Measurements from ENCODE around the gene ABCC9.
"Not testable (repeated sequence)": the region's sequence is repeated elsewhere in the genome, so short reads cannot be mapped to it uniquely, and the experiment has no call there.

The ABCC9 gene

DNA sequence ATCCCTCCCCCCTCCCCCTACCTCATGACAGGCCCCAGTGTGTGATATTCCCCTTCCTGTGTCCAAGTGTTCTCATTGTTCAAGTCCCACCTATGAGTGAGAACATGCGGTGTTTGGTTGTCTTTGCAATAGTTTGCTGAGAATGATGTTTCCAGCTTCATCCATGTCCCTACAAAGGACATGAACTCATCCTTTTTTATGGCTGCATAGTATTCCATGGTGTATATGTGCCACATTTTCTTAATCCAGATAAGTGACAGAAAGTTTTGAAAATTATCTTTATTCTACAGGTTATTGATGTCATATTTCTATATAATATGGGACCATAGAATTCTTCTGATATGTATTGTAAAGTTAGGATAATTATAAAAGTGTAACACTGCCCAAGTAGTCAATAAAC, 11.3 kb downstream of the ABCC9 start:
- not testable (repeated sequence) for DNase-seq

DNA sequence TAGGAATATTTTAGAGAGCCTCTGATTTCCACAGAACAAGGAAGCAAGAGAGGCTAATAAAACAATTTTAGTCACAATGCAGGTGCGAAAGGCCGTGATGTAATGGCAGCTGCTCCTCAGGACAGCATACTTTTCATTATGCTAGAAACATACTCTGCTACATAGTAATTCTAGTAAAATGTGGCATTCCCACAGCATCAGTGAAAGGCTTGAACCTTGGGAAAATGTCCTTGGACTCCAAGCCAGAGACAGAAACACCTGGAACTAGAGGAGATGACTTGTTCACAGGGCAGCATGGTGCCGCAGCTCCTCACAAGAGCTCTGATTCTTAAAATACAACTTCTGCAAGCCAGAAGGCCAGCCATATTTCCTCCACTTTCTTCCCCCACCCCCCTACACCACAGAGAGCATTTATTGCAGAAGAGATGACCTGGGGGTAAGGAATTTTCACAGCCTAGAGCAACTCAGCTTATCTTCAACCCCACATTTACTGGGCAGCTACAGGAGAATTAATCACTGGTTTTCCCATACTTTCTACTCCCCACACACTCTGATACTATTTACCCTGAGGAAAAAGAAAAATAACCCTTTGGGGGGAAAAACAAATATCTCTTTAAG, 15.8 kb downstream of the ABCC9 start:
- no peak for DNase-seq

DNA sequence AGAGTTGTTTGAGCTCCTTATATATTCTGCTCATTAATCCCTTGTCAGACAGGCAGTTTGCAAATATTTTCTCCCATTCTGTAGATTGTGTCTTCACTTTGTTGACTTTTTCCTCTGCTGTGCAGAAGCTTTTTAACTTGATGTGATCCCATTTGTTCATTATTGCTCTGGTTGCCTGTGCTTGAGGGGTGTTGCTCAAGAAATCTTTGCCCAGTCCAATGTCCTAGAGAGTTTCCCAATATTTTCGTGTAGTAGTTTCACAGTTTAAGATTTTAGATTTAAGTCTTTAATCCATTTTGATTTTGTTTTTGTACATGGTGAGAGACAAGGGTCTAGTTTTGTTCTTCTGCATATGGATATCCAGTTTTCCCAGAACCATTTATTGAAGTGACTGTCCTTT, 19.8 kb downstream of the ABCC9 start:
- DNase-seq: no peak

DNA sequence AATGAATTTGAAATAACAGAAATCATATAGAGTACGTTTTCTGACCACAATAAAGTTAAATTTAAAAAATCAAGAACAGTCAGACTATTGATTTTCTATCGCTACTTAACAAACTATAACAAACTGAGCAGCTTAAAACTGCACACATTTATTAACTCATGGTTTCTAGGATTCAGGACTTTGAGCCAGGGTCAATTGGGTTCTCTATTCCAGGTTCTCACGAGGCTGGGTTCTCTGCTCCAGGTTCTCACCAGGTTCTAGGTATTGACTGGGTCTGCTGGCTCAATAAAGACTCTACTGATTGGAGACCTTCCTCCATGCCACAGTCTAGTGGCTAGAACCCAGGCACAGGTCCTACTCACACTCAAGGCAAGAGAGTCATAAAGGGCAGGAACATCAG, 22.8 kb downstream of the ABCC9 start:
- DNase-seq: no peak

DNA sequence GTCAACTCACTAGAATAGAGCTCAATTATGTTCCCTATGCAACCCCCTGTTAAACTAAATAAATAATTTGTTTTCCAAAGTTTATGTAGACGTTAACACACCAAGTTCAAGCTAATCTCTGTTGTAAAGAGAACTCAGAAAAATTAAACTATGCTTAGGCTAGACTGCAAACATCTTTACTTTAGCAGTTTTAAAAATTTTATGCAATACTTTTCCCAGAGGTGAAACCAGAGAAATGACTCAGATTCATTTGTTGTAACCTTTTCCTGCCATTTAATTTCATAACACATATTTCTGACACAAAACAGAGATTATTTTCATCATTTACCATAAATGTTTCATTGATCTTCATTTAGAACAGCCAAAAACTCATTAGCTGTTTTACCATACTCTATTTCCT, 27.4 kb downstream of the ABCC9 start:
- DNase-seq: no peak

DNA sequence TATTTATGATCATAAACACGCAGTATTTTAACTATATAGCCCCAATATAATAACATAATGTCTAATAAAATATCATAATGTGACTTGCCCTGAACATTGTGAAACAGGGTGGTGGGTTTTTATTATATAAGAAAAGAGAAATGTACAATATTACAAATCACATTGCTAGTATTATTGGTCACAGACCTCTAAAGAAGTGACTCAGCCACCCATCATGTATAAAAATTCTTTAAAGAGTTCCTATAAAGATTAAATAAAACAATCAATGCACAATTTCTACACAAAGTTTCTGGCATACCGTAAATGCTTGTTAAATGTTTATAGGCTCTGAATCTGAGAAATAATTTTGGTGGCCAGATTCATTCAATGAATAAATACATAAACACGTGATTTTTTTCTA, 28.9 kb downstream of the ABCC9 start:
- no peak for DNase-seq

DNA sequence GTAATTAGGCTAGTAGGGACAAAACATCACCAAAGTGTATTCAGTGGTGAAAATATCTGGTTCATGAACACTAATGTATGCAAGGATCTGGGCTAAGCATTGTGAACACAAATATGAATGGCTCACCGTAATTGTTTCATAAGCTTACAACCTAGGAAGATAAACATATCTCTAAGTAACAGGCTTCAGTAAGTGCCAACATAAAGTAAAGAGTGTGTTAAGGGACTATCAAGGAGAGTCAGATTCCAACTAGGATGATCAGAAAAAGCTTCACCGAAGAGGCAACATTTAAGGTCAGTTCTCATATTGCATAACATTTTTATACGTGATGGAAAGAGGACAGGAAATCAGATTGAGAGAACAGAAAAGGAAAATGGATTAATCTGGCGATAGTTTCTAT, 29.4 kb downstream of the ABCC9 start:
- DNase-seq: no peak

DNA sequence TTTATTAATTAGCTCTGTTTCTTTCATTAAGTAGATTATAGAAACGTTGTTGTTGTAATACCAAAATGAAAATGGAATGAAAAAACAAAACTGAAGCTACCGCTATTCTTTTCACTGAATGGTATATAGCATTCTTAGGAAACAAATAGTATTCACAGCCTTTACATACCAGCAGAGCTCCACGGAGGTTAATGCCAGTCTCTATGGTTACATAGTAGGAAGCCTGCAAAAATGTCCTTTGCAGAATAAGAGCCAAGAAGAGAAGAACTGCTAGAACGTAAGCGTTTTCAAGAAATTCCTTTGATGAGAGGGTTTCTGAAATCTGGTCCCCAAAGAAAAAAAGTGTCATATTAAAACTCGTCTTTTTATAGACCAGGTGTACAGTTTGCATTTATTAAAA, 30.6 kb downstream of the ABCC9 start:
- no peak for DNase-seq

DNA sequence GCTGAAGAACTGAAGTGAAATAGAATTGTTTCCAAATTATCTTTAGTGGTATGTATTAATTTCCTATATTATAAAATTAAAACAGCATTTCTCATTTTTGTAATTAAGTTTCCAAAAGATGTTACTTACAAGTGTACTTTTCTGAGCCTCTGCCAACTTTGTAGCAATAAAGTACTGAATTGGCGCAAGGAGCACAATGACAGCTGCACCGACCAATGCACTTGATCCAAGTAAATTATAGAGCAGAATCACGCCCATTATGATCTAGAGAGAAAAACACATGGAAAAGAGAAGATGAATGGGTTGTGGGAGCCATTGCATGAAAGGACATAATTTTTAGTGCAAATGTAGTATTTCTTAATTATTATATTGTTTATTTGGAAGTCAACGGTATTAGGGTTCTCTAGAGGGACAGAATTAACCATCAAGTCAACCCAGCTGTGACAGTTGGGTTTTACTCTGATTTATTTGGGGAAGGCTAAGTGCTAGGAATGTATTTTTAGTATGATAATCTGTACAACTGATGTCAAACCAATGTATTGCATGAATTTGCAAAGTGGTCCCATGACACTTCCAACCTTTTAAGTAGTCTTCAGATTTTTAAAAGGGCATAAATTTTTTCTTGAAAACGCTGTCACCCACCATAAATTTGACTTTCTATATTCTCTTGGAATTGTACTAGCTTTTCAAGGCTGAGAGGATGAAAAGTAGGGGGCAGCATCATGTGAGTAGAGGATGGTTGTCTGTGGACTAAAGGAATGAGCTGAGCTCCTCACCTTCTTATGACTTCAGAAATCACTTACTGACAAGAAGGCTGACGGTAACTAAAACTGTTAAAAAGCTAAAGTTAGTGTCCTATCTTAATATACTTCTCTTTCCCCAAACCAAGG, 33.0 kb downstream of the ABCC9 start:
- no peak for DNase-seq

DNA sequence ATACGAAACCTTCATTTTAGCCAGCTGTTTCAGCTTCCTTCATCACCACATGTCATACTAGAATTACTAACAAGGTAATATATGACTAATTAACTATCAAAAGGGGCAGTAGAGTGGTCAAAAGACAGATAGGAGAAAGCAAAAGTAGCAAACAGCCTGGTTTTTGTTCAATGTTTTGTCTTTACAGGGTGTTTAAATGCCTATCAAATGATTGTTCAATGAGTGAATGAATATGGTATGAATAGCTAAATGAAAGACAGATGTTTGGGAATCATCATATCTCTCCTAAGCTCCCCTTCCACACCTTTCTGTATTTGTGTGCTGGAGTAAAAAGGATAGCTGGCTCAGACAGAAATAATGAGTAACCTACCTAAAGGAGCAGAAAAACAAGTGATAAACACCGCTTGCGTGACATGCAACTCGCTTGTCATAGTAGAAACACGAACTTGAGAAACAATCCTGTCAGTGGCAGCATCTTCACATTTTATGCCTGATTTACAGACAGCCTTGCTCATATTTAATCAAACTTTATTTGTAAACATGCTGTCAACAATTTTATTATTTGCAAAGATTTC, 34.2 kb downstream of the ABCC9 start:
- DNase-seq: no peak

DNA sequence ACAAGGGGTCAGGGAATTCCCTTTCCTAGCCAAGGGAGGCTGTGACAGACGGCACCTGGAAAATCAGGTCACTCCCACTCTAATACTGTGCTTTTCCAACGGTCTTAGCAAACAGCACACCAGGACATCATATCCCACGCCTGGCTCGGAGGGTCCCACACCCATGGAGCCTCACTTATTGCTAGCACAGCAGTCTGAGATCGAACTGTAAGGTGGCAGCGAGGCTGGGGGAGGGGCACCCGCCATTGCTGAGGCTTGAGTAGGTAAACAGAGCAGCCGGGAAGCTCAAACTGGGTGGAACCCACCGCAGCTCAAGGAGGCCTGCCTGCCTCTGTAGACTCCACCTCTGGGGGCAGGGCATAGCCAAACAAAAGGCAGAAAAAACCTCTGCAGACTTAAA, 41.7 kb downstream of the ABCC9 start:
- DNase-seq: not testable (repeated sequence)

DNA sequence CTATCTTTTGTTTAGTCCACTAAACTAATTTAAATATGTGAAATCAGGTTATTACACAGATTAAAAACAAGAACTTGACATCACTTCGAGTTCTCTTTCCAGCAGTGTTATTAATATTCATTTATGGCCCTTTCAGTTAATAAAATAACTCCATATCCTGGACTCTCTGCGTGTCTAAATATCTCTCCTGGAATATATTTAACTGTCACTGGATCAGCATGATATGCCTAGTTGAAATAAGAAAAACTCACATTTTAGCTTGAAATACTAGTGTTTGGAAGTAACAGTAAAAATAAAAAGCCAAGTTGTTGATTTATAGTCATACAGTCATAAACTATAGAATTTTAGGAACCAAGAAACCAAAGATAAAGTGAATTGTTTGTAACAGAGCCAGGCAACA, 45.6 kb downstream of the ABCC9 start:
- no peak for DNase-seq

DNA sequence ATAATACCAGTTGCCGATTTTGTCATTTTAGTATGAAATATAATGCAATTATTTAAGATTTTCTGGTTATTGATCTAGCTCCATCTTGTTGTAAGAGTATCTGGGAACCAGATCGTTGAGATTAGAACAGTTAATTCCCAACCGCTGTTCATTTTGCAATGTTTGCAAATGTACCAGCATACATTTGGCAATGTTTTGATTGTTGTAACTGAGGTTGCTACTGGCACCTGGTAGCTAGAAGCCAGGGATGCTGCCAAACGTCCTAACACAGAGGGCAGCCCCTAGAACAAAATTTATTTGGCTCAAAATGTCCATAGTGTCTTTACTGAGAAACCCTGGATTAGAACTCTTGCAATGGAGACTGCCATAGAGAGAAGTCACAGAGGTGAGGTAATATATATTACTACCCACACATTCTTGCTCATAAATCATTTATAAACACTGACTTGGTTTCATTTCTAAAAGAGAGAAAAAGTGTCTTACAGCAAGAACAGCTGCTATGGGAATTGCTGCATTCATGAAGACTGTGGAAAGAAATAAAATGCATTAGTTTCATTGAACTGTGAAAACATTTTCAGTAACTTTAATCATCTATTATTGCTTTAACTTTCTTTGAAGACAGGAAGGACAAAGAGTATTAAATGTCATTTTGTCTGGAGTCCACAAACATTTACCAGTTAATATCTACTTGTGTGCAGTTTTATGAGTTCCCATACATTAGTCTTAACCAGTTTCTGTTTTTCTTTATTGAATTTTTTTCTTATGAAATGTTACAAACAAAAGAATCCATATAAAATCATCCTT, 46.2 kb downstream of the ABCC9 start:
- DNase-seq: no peak

DNA sequence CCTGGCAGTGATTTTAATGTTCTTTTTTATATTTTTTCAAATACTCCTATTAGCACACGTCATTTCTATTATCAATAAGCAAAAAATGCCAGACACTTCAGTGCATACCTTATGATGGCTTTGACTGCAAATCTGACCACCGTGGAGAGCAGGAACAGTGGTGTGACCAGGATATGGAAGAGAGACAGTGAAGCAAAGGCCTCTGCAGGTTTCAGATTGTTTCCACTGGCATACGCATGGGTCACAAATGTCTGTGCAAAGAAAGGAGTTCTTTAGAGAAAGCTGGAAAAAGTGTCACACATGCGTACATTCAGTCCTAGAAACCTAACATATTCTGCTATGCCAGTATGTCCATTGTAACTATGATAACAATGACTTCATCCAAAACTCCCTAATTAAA, 47.3 kb downstream of the ABCC9 start:
- DNase-seq: no peak

DNA sequence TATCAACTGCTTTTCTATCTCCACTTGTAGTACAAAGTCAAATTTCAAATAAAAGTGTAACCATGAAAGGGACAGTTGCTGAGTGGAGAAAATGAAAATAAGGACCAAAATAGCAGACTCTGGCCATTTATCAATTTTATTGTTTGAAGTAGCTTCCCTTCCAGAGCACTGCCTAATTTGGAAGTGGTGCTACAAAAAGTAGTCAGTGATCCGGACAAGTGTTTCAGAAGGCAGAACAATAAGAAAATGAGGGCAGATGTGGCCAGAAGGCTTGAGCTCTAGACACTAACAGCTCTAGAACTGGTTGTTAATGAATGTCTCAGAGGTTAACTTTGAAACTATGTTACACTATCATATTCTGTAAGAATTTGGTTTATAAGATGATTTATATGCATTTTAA, 48.9 kb downstream of the ABCC9 start:
- no peak for DNase-seq

DNA sequence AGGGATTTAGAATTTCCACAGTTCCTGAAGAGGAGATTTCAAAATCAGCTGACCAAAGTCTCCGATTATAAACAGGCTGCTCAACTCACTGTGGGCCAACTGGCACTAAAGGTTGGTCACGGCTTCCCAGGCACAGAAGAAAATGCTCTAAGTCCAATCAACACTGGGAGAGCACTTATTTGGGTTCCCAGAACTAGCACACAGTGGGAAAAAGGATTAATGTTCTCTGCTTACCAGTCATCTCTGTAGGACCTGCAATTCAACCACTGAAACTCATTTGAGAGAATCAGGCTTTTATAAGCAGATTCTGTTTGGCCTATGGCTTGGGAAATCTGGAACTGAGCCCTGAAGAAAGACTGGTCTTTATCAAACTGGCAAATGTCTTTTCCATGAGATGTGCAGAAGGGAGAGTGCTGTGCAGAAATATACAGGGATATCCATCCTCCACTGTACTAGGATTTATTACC, 49.4 kb downstream of the ABCC9 start:
- no peak for DNase-seq

DNA sequence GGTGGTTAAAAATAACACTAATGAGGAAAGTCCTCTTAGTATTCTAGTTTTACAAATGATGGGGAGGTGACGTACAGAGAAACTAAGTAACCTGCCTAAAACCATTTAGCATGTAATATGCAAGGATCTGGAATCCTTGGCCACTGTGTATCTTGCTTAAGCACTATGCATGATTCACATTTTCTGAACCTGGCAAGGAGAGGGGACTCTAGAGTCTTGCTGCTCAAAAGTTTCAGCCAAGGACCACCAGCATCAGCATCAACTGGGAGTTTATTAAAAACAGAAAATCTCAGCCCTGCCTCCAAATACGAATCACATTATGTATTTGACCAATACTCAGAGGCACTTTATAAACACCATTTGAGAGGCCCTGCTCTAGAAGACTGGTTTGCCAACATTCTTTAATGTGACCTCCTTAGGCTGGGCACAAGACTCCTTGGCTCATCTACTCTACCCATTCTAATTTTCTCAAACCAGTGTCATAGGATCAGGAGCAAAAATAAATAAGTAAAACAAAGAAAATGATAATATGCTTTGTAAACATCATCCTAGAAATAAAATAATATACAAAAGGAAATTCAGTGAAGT, 52.9 kb downstream of the ABCC9 start:
- DNase-seq: no peak

DNA sequence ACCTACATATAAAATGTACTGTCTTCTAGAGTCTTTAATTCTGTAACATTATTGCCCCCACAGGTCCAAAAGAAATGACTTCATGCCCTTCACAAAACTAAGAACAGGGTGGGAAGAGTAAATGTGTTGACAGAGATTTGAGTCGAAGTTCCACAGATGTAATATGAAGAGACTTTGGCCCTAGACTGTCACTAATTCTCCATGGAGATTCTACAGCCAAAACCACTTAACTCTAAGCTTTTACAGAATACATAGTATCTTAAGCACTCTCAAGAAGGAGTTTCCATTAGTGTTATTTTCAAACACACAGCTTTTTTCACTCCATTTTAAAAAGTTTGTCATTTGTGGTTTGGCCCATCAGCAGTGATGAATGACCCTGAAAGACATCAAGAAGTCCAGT, 56.3 kb downstream of the ABCC9 start:
- DNase-seq: no peak

DNA sequence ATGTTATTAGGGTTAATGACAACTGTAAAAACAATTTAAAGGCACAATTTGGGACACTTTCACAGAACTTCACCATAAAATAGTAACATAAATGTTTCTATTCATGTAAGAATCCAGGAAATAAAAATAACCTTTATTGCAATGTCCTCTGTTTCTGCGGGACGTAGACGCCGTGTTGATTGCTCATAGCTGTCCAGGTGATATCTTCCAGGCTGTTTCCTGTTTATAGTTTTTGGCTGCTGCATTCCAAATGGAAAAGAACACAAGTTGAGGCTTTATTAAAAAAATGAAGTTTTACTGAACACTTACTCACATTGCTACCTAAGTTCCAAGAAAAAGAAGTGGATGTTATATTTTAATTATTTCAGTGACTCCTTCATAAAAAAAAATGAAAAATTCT, 58.6 kb downstream of the ABCC9 start:
- DNase-seq: no peak

DNA sequence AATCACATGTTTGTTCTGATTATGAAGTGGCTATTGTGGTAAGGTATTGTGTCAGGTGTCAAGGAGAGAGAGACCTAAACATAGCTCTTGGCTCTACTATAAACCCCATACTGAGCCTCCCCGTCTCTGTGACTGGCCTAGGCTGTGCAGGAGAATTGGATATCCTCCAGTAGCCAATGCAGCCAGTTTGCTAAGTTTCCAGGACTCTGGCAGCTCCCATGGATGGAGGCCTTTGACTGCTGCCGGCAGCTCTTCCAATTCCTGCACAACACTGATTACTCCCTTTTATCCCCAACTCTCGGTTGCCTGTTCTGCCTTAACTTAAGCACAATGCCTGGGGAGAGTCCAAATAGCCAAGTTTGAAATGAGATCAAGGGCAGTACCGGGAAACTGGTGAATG, 59.3 kb downstream of the ABCC9 start:
- no peak for DNase-seq

DNA sequence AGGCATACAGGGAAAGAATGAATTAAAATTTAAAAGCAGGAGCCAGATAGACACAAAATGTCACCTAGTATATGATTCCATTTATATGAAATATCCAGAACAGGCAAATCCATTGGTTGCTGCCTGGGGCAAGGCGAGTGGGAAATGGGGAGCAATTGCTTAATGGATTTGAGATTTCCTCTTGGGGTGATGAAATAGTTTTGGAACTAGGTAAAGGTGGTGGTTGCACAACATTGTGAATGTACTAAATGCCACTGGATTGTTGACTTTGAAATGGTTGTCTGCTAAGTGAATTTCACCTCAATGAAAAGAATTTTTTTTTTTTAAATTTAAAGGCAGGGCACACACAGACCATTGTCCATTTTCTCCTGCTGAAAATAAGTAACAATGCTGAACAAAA, 61.9 kb downstream of the ABCC9 start:
- no peak for DNase-seq

DNA sequence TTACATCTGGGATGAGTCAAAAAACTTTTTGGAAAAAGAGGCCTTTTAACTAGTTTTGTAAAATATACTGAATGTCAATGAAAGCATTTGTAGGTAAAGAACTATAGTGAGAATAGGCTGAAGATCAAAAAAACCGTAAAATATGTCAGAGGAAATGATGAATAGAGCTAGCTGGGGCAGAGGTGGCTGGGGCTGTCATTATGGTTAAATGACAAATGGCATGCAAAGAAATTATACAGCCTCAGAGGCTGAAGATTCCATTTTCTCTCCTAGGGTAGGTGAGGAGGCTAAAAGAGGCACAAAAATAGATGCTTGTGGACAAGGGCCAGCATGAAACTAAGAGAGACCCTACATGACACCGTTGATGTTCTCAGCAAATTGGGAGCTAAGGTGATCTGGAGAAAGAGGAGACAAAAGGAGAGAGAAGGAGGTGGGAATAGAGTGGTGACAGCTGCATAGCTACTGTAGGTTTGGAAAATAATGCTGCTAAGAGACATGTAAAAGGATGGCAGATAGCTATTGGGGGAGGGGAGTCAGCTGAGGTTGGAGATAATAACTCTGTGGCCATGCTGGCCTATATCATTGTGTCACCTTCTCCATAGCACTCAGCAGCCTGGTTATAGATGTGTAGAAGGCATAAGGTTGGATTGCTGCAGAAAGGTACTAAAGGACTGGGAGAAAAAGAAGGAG, 63.8 kb downstream of the ABCC9 start:
- no peak for DNase-seq

Data from activated CD8-positive, alpha-beta memory T cell treated with anti-CD3 and anti-CD28 coated beads, Interleukin-2, amount 50 U/mL, for 4 hours (primary cell).